Endothelial cell of umbilical vein (primary cell): Measurements from ENCODE around the gene HIC1. TPM values are rescaled to one million over a fixed set of nuclear protein-coding genes. Genes with fewer than 3 reads are reported as not detected.

Experiments
- Bru-seq: library from RNA; stranded (reverse); fragments of 400-500 nt; gene quantifications from one replicate; lab custom pipeline; 2021; lab: Mats Ljungman, UMichigan
- BruChase-seq, 2 experiments: library from RNA; stranded (reverse); fragments of 400-500 nt; gene quantifications; one replicate each; lab custom pipeline; 2021; lab: Mats Ljungman, UMichigan
- BruUV-seq: library from RNA; stranded (reverse); fragments of 400-500 nt; replicated peaks from 2 replicates; lab custom pipeline; 2021; lab: Mats Ljungman, UMichigan
- CTCF ChIA-PET: fragments of 300-600, 350-600 bp; sonication (Branson Sonifier 250); formaldehyde crosslinking; loops from one replicate; lab custom pipeline; 2021; ENCODE audit warnings: antibody characterized with exemption, inconsistent platforms; lab: Charles Lee
- POLR2A ChIA-PET: fragments of 300-600, 350-600 bp; sonication (Branson Sonifier 250); formaldehyde crosslinking; loops from one replicate; lab custom pipeline; 2021; ENCODE audit warnings: antibody characterized with exemption, inconsistent platforms; lab: Charles Lee
- DNase-seq: peaks from one replicate; pipeline ENCODE4 v3.0.0-alpha.2; 2011; ENCODE audit warnings: low read depth, low spot score
- FAIRE-seq: peaks from 2 replicates; lab custom pipeline; 2011; peaks lifted over from hg19 to GRCh38; lab: Jason Lieb, UNC
- H2AFZ ChIP-seq: 2 replicates; pipeline ENCODE4 v1.6.0; 2012; ENCODE audit warnings: low read depth, low read length, control low read depth, inconsistent platforms
- H3K27ac ChIP-seq: 2 replicates; pipeline ENCODE4 v1.5.1; 2011; ENCODE audit warnings: low read depth, mild to moderate bottlenecking, control low read depth, low read length, moderate library complexity; ENCODE audit not compliant: insufficient read depth
- H3K27me3 ChIP-seq, 2 experiments: 2 replicates each; pipeline versions ENCODE4 v1.6.0 to v1.6.1; 2011; ENCODE audit warnings: low read length in 2 of 2, mixed read lengths in 1 of 2; ENCODE audit not compliant: control insufficient read depth in 2 of 2, insufficient read depth in 2 of 2
- H3K36me3 ChIP-seq, 2 experiments: 2 replicates in 1 of 2; 3 replicates in 1 of 2; pipeline ENCODE4 v1.5.1; 2011; ENCODE audit warnings: low read length in 2 of 2, mild to moderate bottlenecking in 1 of 2, moderate library complexity in 1 of 2; ENCODE audit not compliant: control insufficient read depth in 2 of 2, insufficient read depth in 2 of 2; ENCODE audit errors: extremely low read depth in 1 of 2
- H3K4me1 ChIP-seq: 3 replicates; pipeline ENCODE4 v1.5.1; 2011; ENCODE audit warnings: mild to moderate bottlenecking, low read length; ENCODE audit not compliant: control insufficient read depth, insufficient read depth; ENCODE audit errors: extremely low read depth
- H3K4me2 ChIP-seq: 2 replicates; pipeline ENCODE4 v1.6.1; 2011; ENCODE audit warnings: low read length, control low read depth, mixed read lengths; ENCODE audit not compliant: insufficient read depth
- H3K4me3 ChIP-seq, 3 experiments: fragments of 200-600 bp in 1 of 3; sonication (generic), shearing (Covaris generic) in 1 of 3; replicated peaks in 1 of 3; 2 replicates each; pipeline ENCODE4 v1.5.1; 2011 to 2016; ENCODE audit warnings: control low read depth in 3 of 3, low read length in 3 of 3, mild to moderate bottlenecking in 2 of 3, inconsistent platforms in 1 of 3, low read depth in 1 of 3, moderate library complexity in 1 of 3; ENCODE audit not compliant: insufficient read depth in 1 of 3
- H3K79me2 ChIP-seq: 2 replicates; pipeline ENCODE4 v1.6.0; 2012; ENCODE audit warnings: low read length, inconsistent platforms; ENCODE audit not compliant: control insufficient read depth, insufficient read depth
- H3K9ac ChIP-seq: replicated peaks from 2 replicates; pipeline ENCODE3; 2011; ENCODE audit warnings: low read length, control low read depth; ENCODE audit not compliant: insufficient read depth; ENCODE audit errors: extremely low read depth
- H3K9me1 ChIP-seq: replicated peaks from 3 replicates; pipeline ENCODE4 v1.6.0; 2011; ENCODE audit warnings: mild to moderate bottlenecking, low read length; ENCODE audit not compliant: control insufficient read depth, insufficient read depth; ENCODE audit errors: extremely low read depth
- H3K9me3 ChIP-seq: replicated peaks from 2 replicates; pipeline ENCODE4 v1.5.1; 2012; ENCODE audit warnings: low read length, inconsistent platforms; ENCODE audit not compliant: control insufficient read depth, insufficient read depth
- H4K20me1 ChIP-seq: replicated peaks from 2 replicates; pipeline ENCODE3; 2011; ENCODE audit warnings: mild to moderate bottlenecking, low read length; ENCODE audit not compliant: control insufficient read depth, insufficient read depth; ENCODE audit errors: extremely low read depth
- CTCF ChIP-seq, 2 donors: IDR thresholded peaks; 1 replicate in 1 of 2; 2 replicates in 1 of 2; pipeline ENCODE4 v1.5.1; 2011; ENCODE audit warnings: low read length in 2 of 2, mild to moderate bottlenecking in 2 of 2, moderate library complexity in 2 of 2, control low read depth in 1 of 2, inconsistent platforms in 1 of 2, low read depth in 1 of 2; ENCODE audit not compliant: insufficient read depth in 1 of 2; ENCODE audit errors: extremely low read depth in 1 of 2
- FOS ChIP-seq: IDR thresholded peaks from 2 replicates; pipeline ENCODE4 v1.6.1; 2011; ENCODE audit warnings: mild to moderate bottlenecking, low read length, moderate library complexity, borderline replicate concordance; ENCODE audit not compliant: insufficient read depth
- GATA2 ChIP-seq: IDR thresholded peaks from 2 replicates; pipeline ENCODE4 v1.7.0; 2011; ENCODE audit warnings: low read depth, mild to moderate bottlenecking, moderate library complexity, mixed read lengths, low read length; ENCODE audit not compliant: insufficient read length, insufficient read depth
- POLR2A ChIP-seq: IDR thresholded peaks from 2 replicates; pipeline ENCODE4 v1.6.1; 2012; ENCODE audit warnings: low read depth, mild to moderate bottlenecking, control low read depth, low read length
- POLR2AphosphoS5 ChIP-seq: IDR thresholded peaks from 2 replicates; pipeline ENCODE4 v1.6.1; 2012; ENCODE audit warnings: low read depth, mild to moderate bottlenecking, control low read depth, low read length, moderate library complexity; ENCODE audit not compliant: insufficient read depth
- dilution Hi-C: fragments of 300-500 bp; cut with MboI; formaldehyde crosslinking; loops from one replicate; pipeline ENCODE4 v1.15.0; 2019; ENCODE audit warnings: low sequenced_read_pairs; ENCODE audit not compliant: extremely low pct_ligation_motif_present
- intact Hi-C: fragments of 100-400 bp; cut with micrococcal nuclease; formaldehyde crosslinking; loops from one replicate; pipeline ENCODE4 v1.10.0; 2022
- long read RNA-seq: library from polyadenylated mRNA; stranded (forward); transcript quantifications from one replicate; pipeline ENCODE4 v2.0.0, GENCODE V29; 2021
- polyA minus RNA-seq, 3 experiments: library from RNA; depleted of rRNA, polyadenylated mRNA; stranded (reverse); fragments of >200 nt; gene quantifications; 1 replicate in 1 of 3; 2 replicates in 2 of 3; pipeline ENCODE4 v1.2.3, GENCODE V29; 2011
- polyA plus RNA-seq, 4 experiments: library from polyadenylated mRNA; depleted of rRNA in 3 of 4; stranded (reverse) in 3 of 4; unstranded in 1 of 4; fragments of >200 nt; gene quantifications; 2 replicates each; pipeline versions ENCODE4 v1.2.1 to v1.2.3, GENCODE V29; 2011 to 2012; ENCODE audit warnings: missing spikeins in 1 of 4
- total RNA-seq: library from RNA; stranded (reverse); gene quantifications from 2 replicates; pipeline ENCODE4 v1.2.3, GENCODE V29; 2021

Gene HIC1, protein sequence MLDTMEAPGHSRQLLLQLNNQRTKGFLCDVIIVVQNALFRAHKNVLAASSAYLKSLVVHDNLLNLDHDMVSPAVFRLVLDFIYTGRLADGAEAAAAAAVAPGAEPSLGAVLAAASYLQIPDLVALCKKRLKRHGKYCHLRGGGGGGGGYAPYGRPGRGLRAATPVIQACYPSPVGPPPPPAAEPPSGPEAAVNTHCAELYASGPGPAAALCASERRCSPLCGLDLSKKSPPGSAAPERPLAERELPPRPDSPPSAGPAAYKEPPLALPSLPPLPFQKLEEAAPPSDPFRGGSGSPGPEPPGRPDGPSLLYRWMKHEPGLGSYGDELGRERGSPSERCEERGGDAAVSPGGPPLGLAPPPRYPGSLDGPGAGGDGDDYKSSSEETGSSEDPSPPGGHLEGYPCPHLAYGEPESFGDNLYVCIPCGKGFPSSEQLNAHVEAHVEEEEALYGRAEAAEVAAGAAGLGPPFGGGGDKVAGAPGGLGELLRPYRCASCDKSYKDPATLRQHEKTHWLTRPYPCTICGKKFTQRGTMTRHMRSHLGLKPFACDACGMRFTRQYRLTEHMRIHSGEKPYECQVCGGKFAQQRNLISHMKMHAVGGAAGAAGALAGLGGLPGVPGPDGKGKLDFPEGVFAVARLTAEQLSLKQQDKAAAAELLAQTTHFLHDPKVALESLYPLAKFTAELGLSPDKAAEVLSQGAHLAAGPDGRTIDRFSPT
- total RNA-seq (25.8 and 35.5 TPM in 2 replicates), polyA plus RNA-seq (18.2 and 20.2 TPM in 2 replicates), polyA minus RNA-seq (10.7 and 22.4 TPM in 2 replicates), Bru-seq, nascent RNA (percentile 53 among the genes with signal in this experiment), BruChase-seq, experiment 1, labeled RNA remaining after a 6-hour chase (percentile 67 among the genes with signal in this experiment), BruChase-seq, experiment 2, labeled RNA remaining after a 2-hour chase (percentile 74 among the genes with signal in this experiment)
- 6.5 and 11.3 TPM in 2 replicates for polyA plus RNA-seq (2011; cell fraction: cytosol; rRNA removed)
- 46.4 and 50.2 TPM in 2 replicates for polyA plus RNA-seq (2011; cell fraction: nucleus; rRNA removed)
- 8.2 and 19.6 TPM in 2 replicates for polyA plus RNA-seq (2012)
- not detected for polyA minus RNA-seq (2011; cell fraction: cytosol; rRNA and poly(A)+ RNA removed)
- polyA minus RNA-seq (2011; cell fraction: nucleus; rRNA and poly(A)+ RNA removed), result 56.9 and 118 TPM in 2 replicates
- long read RNA-seq, transcript HIC1-205 (2 exons, 1,134 nt), result major isoform, 13 of 22 reads
- long read RNA-seq, partial matches to known transcripts, result 0 of 22 reads
- long read RNA-seq, other reads (novel, unspliced or antisense), result 9 of 22 reads

DNA sequence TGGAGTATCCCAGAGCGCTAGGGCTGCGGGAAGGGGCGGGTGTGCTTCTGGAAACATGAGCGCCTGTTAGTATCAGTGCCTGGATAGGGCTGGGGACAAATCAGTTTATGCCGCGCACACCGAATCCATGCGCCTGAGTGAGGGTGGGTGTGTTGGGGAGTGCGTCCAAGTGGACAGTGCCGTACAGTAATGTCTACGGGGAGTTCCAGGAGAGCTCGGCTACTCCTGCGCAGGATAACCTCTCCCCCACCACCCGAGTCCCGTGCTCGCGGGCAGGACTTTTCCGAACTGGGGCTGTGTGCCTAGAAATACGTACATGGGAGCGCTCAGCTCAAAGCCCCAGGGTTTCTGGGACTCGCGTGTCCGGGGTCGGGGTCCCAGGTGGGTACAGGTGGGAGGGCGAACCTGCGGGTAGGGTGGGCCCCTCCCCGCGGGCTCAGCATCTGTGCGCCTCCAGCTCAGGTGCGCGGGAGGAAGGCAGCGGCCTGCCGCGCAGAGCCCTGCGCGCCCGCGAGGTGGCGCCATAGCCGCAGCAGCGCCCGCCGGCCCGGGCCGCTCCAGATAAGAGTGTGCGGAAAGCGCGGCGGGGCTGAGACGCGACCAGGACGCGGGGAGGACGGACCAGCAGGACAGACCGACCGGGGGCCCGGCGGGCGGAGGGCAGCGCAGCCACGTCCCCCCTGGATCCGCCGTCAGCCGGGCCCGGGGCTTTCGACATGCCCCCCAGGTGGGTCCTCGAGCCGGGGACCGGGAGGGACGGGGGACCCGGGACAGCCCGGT, at the start of gene HIC1:
HIC1 (plus strand) TSS at position 592 of the 780 bp plus-strand sequence. CDS start 1,588 bp downstream, outside the sequence.
- BruUV-seq, result no TSS peak
- POLR2A ChIA-PET, result interaction anchor here (1.4 to 1.5 kb wide), 2 partner anchors 120 to 190 kb away, joined by 4 to 5 read pairs; no protein-coding TSS in a partner anchor
- peak within 1 kb of the TSS; percentile 91 for H3K9ac ChIP-seq
- peak; percentile 75 for DNase-seq
- TF ChIP-seq POLR2AphosphoS5, result peak; percentile 86
- TF ChIP-seq GATA2, result peak; percentile 19
- TF ChIP-seq FOS, result no peak
- peak; percentile 70 for TF ChIP-seq POLR2A
- peak; percentile 75 to 94 for TF ChIP-seq CTCF (IDR thresholded peaks at IDR 0.05; ENCODE audit: extremely low read depth in 1 of 2, insufficient read depth in 1 of 2, low read depth in 1 of 2, low read length in 2 of 2)
- H3K27ac ChIP-seq, result peak within 1 kb of the TSS; percentile 64
- peak within 1 kb of the TSS; percentile 34 for H2AFZ ChIP-seq
- H3K4me1 ChIP-seq, result peaks cover 20% of the 10 kb centered on the region
- intact Hi-C loops, result loop anchor here (1.0 to 5.0 kb wide), 5 partner anchors 190 to 363 kb away; partner anchors contain the start of genes SGSM2 and TSR1
- no peaks in the 10 kb centered on the region for H3K9me1 ChIP-seq
- H3K27me3 ChIP-seq, result peaks cover 2 to 11% of the 10 kb centered on the region in 2 experiments
- peak within 1 kb of the TSS; percentile 61 to 74 (median 72) for H3K4me3 ChIP-seq
- CTCF ChIA-PET, result interaction anchor here (0.6 to 17.2 kb wide), 48 partner anchors 8 to 361 kb away, joined by 3 to 455 read pairs (median 6); partner anchors contain the start of gene TSR1
- dilution Hi-C loops, result no loop called here
- peak within 1 kb of the TSS; percentile 76 for H3K4me2 ChIP-seq
- FAIRE-seq, result peak; percentile 72
- H3K79me2 ChIP-seq, result peaks cover 24% of the 10 kb centered on the region
- H3K36me3 ChIP-seq, result peaks cover 0 to 3% of the 10 kb centered on the region in 2 experiments
- no peaks in the 10 kb centered on the region for H3K9me3 ChIP-seq
- no peaks in the 10 kb centered on the region for H4K20me1 ChIP-seq
